Measurements from ENCODE around the gene POLD3. TPM values are rescaled to one million over a fixed set of nuclear protein-coding genes. Genes with fewer than 3 reads are reported as not detected.
"Not testable (repeated sequence)": the region's sequence is repeated elsewhere in the genome, so short reads cannot be mapped to it uniquely, and the experiment has no call there.

The POLD3 gene
- total RNA-seq, 1 donor from 2014 or later = 38.3 TPM

- intact Hi-C loops (cut with micrococcal nuclease) = no loop called here
Observed at GRCh38 chr11:74634537-74634936, 42.2 kb downstream of the POLD3 start.

GRCh38 chr11:74636630-74637184, 44.3 kb downstream of the POLD3 start:
- intact Hi-C loops (cut with micrococcal nuclease) = no loop called here

GRCh38 chr11:74637700-74638099, 45.3 kb downstream of the POLD3 start:
- intact Hi-C loops (cut with micrococcal nuclease) = no loop called here

DNA sequence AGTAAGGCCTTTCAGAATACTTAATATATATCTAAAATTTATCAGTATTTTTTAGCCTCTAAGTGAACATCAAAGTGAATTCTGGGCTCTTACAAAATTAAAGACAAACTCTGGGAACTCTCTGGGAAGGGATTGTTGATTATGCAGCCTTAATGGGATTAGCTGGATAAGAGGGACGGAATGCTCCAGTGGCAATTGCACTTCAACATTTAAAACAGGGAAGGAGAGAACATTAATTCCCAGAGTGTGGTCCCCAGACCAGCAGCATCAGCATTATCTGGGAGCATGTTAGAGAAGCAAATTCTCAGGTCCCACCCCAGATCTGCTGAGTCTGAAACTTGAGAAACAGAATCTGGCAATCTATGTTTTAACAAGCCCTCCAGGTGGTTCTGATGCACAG, 46.5 kb downstream of the POLD3 start:
- intact Hi-C loops (cut with micrococcal nuclease) = no loop called here

GRCh38 chr11:74639533-74639932, 47.2 kb downstream of the POLD3 start:
- intact Hi-C loops (cut with micrococcal nuclease) = no loop called here

- intact Hi-C loops (cut with micrococcal nuclease) = no loop called here
Observed at GRCh38 chr11:74641289-74641688, 48.9 kb downstream of the POLD3 start.

GRCh38 chr11:74641905-74642304, 49.5 kb downstream of the POLD3 start:
- intact Hi-C loops (cut with micrococcal nuclease) = no loop called here

GRCh38 chr11:74642912-74643311, 50.5 kb downstream of the POLD3 start:
- intact Hi-C loops (cut with micrococcal nuclease) = no loop called here

DNA sequence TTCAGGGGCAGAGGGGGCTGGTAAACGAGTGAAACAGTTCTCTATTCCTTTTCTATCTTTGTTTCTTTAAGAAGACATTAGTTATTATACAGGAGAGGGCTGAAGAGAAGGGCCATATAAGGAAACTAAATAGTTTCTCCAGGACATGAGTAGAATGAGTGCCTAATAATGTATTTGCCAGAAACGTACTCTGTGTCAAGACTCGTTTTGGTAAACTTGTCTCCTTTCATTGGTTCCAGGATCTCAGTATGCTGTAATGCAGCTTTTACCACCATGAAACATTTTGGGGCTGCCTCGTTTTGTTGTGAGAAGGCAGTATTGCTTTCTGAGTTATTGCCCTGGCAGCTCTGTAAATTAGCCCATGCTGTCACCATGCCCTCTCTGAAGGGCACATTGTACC, 51.7 kb downstream of the POLD3 start:
- intact Hi-C loops (cut with micrococcal nuclease) = no loop called here

- intact Hi-C loops (cut with micrococcal nuclease) = no loop called here
Observed at GRCh38 chr11:74646215-74646614, 53.8 kb downstream of the POLD3 start.

DNA sequence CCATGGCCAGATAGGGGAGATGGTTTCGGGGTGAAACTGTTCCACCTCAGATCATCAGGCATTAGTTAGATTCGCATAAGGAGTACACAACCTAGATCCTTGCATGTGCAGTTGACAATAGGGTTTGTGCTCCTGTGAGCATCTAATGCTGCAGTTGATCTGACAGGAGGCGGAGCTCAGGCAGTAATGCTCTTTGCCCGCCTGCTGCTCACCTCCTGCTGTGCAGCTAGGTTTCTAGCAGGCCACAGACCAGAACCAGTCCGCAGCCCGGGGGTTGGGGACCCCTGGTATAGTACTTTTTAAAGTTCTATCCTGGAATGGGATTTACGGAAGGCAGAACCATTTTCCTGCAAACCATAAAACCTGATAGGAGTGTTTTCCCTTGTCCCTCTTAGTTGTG, 54.6 kb downstream of the POLD3 start:
- intact Hi-C loops (cut with micrococcal nuclease) = no loop called here

- intact Hi-C loops (cut with micrococcal nuclease) = no loop called here
Observed at GRCh38 chr11:74647404-74647803, 55.0 kb downstream of the POLD3 start.

DNA sequence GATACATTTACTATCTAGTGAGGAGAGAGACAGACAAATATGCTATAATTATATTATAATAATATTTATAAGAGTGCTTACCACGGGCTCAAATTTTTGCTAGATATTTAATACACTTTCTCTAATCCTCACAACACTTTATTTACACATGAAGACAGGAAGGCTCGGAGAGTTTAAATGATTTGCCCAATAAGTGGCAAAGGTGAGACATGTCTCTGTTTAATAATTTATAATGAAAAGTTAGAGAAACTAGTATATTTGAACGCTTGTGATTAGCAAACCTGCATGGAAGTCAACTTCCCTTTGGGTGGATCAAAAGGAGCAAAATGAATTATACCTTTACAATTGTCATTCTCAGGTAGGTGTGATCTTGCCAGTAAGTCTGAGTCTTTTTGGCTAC, 55.4 kb downstream of the POLD3 start:
- intact Hi-C loops (cut with micrococcal nuclease) = no loop called here

DNA sequence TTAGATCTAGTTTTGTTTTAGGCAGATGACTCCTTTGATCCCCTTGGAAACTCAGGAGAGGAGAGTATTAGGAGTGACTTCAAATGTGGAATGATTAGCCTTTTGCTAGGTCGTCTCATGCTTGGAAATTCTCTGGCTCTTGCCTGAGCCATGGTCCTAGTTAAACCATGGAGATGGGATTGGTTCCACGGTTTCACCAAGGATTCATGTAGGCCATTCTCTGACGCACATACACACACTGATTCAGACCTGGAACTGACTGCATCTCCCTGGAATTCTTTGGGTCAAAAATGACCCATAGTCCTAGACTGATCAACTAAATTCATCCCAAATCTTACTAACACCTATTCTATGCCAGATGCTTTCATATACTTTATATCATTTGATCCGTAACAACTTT, 56.5 kb downstream of the POLD3 start:
- intact Hi-C loops (cut with micrococcal nuclease) = no loop called here

- intact Hi-C loops (cut with micrococcal nuclease) = no loop called here
Observed at GRCh38 chr11:74650498-74650897, 58.1 kb downstream of the POLD3 start.

- intact Hi-C loops (cut with micrococcal nuclease) = no loop called here
Observed at GRCh38 chr11:74654976-74655375, 62.6 kb downstream of the POLD3 start.

DNA sequence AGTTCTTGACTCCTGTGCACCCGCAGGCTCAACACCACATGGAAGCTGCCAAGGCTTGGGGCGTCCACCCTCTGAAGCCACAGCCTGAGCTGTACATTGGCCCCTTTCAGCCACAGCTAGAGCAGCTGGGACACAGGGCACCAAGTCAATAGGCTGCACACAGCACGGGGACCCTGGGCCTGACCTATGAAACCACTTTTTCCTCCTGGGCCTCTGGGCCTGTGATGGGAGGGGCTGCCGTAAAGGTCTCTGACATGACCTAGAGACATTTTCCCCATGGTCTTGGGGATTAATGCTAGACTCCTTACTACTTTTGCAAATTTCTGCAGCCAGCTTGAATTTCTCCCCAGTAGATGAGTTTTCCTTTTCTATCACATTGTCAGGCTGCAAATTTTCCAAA, 66.7 kb downstream of the POLD3 start:
- intact Hi-C loops (cut with micrococcal nuclease) = not testable (repeated sequence)

DNA sequence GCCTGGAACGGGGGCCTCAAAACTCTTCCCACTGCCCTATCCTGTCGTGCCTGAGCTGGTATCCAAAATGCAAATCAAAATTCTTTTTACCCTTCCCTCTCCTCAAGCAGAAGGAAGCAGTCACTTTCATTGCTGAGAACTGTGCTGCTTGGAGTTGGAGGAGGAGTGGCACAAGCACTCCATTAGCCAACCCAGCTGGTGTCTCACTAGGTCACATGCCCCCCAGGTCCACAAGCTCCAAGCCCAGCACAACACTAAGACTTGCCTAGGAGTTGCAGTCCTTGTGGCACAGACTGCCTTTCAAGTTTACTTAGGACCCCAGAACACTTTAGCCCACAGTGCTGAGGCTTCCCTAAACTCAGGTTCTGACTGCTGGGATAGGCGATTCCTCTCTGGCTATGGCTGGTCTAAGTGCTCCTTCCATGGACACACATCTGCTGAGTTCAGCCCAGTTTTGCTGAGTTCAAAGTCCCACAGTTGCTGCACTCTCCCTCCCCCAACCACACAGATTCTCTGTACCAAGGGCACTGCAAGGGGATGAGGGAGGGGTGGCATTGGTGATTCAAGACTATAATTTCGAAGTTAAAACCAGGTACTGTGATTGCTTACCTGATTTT, 70.2 kb downstream of the POLD3 start:
- intact Hi-C loops (cut with micrococcal nuclease) = no loop called here

- intact Hi-C loops (cut with micrococcal nuclease) = no loop called here
Observed at GRCh38 chr11:74663315-74663714, 70.9 kb downstream of the POLD3 start.

DNA sequence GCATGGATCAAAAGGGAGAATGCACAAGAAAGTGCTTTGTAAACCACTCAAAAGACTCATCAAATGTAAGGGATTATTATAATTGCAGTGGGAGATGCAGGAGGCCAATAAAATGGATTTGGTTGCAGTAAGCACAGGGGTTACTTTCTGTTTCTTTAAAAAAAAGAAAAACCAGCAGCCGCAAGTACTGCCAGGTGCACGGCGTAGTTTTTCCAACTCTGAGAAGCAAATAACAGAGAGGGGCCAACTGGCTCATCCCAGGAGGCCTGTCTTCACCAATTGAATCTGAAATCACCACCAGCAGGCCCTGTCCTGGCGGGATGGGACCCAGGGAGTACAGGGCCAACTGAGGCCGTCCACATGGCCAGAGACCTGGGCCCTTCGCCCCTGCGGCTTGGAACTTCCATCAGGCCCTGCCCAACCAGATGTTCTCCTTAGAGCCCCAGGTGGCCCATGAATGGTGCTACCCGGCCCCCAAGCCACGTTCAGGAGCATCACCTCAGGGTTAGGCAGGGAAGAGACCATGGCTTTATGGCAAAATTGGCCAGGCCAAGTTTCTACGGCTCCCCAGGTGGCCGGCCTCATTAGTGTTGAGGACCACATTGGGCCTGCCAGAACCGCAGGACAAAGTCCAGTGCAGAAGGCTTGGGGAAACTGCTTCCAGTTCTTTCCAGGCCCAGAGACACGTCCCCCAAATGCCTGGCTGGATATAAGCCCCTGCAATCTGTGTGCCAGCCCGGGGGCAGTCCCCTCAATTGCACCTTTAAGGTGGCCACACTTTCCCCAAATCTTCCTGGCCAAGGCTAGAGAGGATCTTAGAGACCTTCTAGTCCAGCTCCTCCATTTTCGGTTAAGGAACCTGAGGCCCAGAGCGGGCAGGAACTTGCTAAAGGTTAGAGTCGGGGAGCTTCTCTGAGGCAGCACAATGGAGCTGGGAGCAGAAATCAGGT, 77.1 kb downstream of the POLD3 start:
- intact Hi-C loops (cut with micrococcal nuclease) = no loop called here

DNA sequence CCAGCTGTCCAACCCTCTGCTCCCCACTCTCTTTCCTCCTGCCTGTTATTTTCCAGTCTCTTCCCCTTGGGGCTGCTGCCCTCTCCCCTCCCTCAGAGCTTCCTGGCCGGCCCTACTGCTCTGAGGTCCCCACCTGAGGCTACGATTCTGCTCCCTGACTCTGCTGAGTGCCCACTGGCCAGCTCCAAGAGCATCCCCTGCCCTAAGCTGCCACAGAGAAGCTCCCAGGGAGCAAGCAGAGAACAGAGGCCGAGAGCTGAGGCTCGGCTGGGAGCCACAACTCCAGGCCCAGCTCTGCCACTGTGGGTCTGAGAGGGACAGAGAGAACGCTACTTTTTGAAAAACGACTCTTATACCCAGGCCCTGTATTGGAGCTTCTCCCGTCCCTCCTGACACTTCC, 77.8 kb downstream of the POLD3 start:
- intact Hi-C loops (cut with micrococcal nuclease) = no loop called here

GRCh38 chr11:74671520-74672196, 79.3 kb downstream of the POLD3 start:
- intact Hi-C loops (cut with micrococcal nuclease) = no loop called here
